ENCODE results near the gene CDK2AP2.

DNA sequence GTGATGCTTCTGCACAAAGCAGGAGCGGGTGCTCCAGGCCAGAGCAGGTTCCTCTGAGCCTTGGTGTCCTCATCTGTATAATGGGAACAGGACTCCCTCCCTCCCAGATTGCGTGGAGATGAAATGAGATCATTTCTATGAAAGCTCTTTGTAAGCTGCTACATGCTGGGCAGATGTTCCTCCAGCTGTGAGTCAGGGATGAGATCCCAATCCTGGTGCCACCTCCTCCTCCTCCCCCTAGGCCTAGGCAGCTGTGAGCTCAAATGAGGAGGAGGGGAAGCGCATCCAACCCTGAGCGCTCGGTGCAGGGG is 22.3 kb upstream of the CDK2AP2 start:
- TF ChIP-seq POLR2AphosphoS5 (IDR thresholded peaks at IDR 0.05) (no peak), CTCF (IDR thresholded peaks at IDR 0.05) (no peak)

Data from suprapubic skin (tissue), 3 donors.